ENCODE results near the gene ATP10D. TPM values are rescaled to one million over a fixed set of nuclear protein-coding genes. Genes with fewer than 3 reads are reported as not detected.

ATP10D gene
- polyA plus RNA-seq (ENCODE audit: insufficient read length in 12 of 12): 10 to 100 TPM in 10 of 12 donors, 1 to 10 TPM in 1, not detected in 1; 8.9 to 20.3 (median 15.9) TPM
- long read RNA-seq, donor 1, full-length matches to known transcripts: 2 of 2 reads
- long read RNA-seq, donor 1, partial matches to known transcripts: 0 of 2 reads
- long read RNA-seq, donor 1, other reads (novel, unspliced or antisense): 0 of 2 reads
- long read RNA-seq, donor 2, full-length matches to known transcripts: 1 of 1 reads
- long read RNA-seq, donor 2, partial matches to known transcripts: 0 of 1 reads
- long read RNA-seq, donor 2, other reads (novel, unspliced or antisense): 0 of 1 reads
- long read RNA-seq, donor 3: 0 reads
- long read RNA-seq, donor 4: 0 reads
- long read RNA-seq, donor 5, partial matches to known transcripts: 0 of 1 reads
- long read RNA-seq, donor 5, other reads (novel, unspliced or antisense): 0 of 1 reads
- long read RNA-seq, donor 6, partial matches to known transcripts: 0 of 2 reads
- long read RNA-seq, donor 6, other reads (novel, unspliced or antisense): 0 of 2 reads
- long read RNA-seq, donor 7: 0 reads
- long read RNA-seq, donor 8, partial matches to known transcripts: 0 of 1 reads
- long read RNA-seq, donor 8, other reads (novel, unspliced or antisense): 0 of 1 reads
- long read RNA-seq, donor 9, full-length matches to known transcripts: 1 of 1 reads
- long read RNA-seq, donor 9, partial matches to known transcripts: 0 of 1 reads
- long read RNA-seq, donor 9, other reads (novel, unspliced or antisense): 0 of 1 reads
- long read RNA-seq, donor 10: 0 reads
- long read RNA-seq, donor 11: 0 reads

GRCh38 chr4:47485047-47485692, at the start of gene ATP10D:
TSS of gene ATP10D (plus strand) at chr4:47485275. CDS start at chr4:47512541, 27,266 bp downstream.
- DNase-seq: peak; percentile 96

- DNase-seq: no peak
Measured at GRCh38 chr4:47442980-47443379, 42.1 kb upstream of the ATP10D start.

GRCh38 chr4:47444031-47444430, 41.0 kb upstream of the ATP10D start:
- no peak for DNase-seq

- DNase-seq: no peak
Measured at GRCh38 chr4:47451657-47452056, 33.4 kb upstream of the ATP10D start.

GRCh38 chr4:47462799-47463234, 22.3 kb upstream of the ATP10D start:
- no peak for DNase-seq

GRCh38 chr4:47463235-47463956, 21.7 kb upstream of the ATP10D start, which contains the start of gene COMMD8:
TSS of gene COMMD8 (minus strand) at chr4:47463702. CDS start at chr4:47463651, 51 bp downstream.
- DNase-seq: peak; percentile 96

GRCh38 chr4:47465004-47465403, 20.1 kb upstream of the ATP10D start:
- no peak for DNase-seq

- no peak for DNase-seq
Measured at GRCh38 chr4:47466056-47466785, 18.9 kb upstream of the ATP10D start.

GRCh38 chr4:47468706-47469365, 16.2 kb upstream of the ATP10D start:
- DNase-seq: no peak

- DNase-seq: no peak
Measured at GRCh38 chr4:47469951-47470350, 15.1 kb upstream of the ATP10D start.

- no peak for DNase-seq
Measured at GRCh38 chr4:47471064-47471463, 14.0 kb upstream of the ATP10D start.

GRCh38 chr4:47471591-47471990, 13.5 kb upstream of the ATP10D start:
- DNase-seq: no peak

- no peak for DNase-seq
Measured at GRCh38 chr4:47473141-47473750, 11.8 kb upstream of the ATP10D start.

GRCh38 chr4:47474799-47475198, 10.3 kb upstream of the ATP10D start:
- DNase-seq: no peak

- DNase-seq: no peak
Measured at GRCh38 chr4:47475411-47475810, 9.7 kb upstream of the ATP10D start.

GRCh38 chr4:47478804-47479203, 6.3 kb upstream of the ATP10D start:
- no peak for DNase-seq

- DNase-seq: no peak
Measured at GRCh38 chr4:47482326-47482725, 2.7 kb upstream of the ATP10D start.

- DNase-seq: no peak
Measured at GRCh38 chr4:47483745-47484144, 1.3 kb upstream of the ATP10D start.

- DNase-seq: no peak
Measured at GRCh38 chr4:47484168-47484567, 907 bp upstream of the ATP10D start.

- peak; percentile 36 for DNase-seq
Measured at GRCh38 chr4:47485768-47486167, 693 bp downstream of the ATP10D start.

All from muscle of arm (tissue), 14 donors.